H9 (cell line): ENCODE data around the gene GTF2A1L. TPM values are rescaled to one million over a fixed set of nuclear protein-coding genes. Genes with fewer than 3 reads are reported as not detected.

ENCODE experiments used
- DNase-seq: peaks from one replicate; pipeline ENCODE4 v3.0.0-alpha.2; 2017
- H2AFZ ChIP-seq: one replicate; pipeline ENCODE4 v1.6.1; 2013; ENCODE audit warnings: mild to moderate bottlenecking, low read length, control low read depth, moderate library complexity
- H2AK5ac ChIP-seq: 2 replicates; pipeline ENCODE4 v1.6.1; 2013; ENCODE audit warnings: low read length, control low read depth, mixed read lengths; ENCODE audit not compliant: insufficient read length
- H2BK120ac ChIP-seq: one replicate; pipeline ENCODE4 v1.6.1; 2013; ENCODE audit warnings: low read depth, mild to moderate bottlenecking, low read length, control low read depth, inconsistent platforms; ENCODE audit not compliant: poor library complexity, severe bottlenecking
- H2BK12ac ChIP-seq: 2 replicates; pipeline ENCODE4 v1.6.1; 2013; ENCODE audit warnings: low read length, control low read depth, mixed read lengths, low read depth; ENCODE audit not compliant: insufficient read length
- H2BK15ac ChIP-seq: 2 replicates; pipeline ENCODE4 v1.6.1; 2013; ENCODE audit warnings: low read depth, low read length, control low read depth
- H2BK20ac ChIP-seq: one replicate; pipeline ENCODE4 v1.6.1; 2013; ENCODE audit warnings: low read depth, mild to moderate bottlenecking, low read length, control low read depth, inconsistent platforms; ENCODE audit not compliant: poor library complexity, severe bottlenecking
- H2BK5ac ChIP-seq: 2 replicates; pipeline ENCODE4 v1.6.1; 2013; ENCODE audit warnings: low read length, control low read depth, mixed read lengths; ENCODE audit not compliant: insufficient read length
- H3K14ac ChIP-seq: 2 replicates; pipeline ENCODE4 v1.6.1; 2013; ENCODE audit warnings: low read length, control low read depth; ENCODE audit not compliant: insufficient read depth
- H3K18ac ChIP-seq: 2 replicates; pipeline ENCODE4 v1.6.1; 2013; ENCODE audit warnings: low read depth, mild to moderate bottlenecking, mixed read lengths, low read length, control low read depth; ENCODE audit not compliant: insufficient read length
- H3K23ac ChIP-seq: 2 replicates; pipeline ENCODE4 v1.6.1; 2013; ENCODE audit warnings: low read length, control low read depth, mixed read lengths, low read depth; ENCODE audit not compliant: insufficient read length
- H3K23me2 ChIP-seq: 2 replicates; pipeline ENCODE4 v1.6.1; 2013; ENCODE audit warnings: low read depth, mild to moderate bottlenecking, mixed read lengths, low read length, control low read depth; ENCODE audit not compliant: insufficient read length, poor library complexity, severe bottlenecking
- H3K27ac ChIP-seq: 2 replicates; pipeline ENCODE4 v1.5.1; 2013; ENCODE audit warnings: low read length, control low read depth, mixed read lengths, low read depth; ENCODE audit not compliant: insufficient read length
- H3K27me3 ChIP-seq: 2 replicates; pipeline ENCODE4 v1.6.1; 2013; ENCODE audit warnings: low read length, control low read depth, inconsistent platforms; ENCODE audit not compliant: insufficient read depth
- H3K4ac ChIP-seq: 2 replicates; pipeline ENCODE4 v1.6.1; 2013; ENCODE audit warnings: low read depth, mild to moderate bottlenecking, control low read depth, inconsistent platforms, low read length, moderate library complexity
- H3K4me1 ChIP-seq: 2 replicates; pipeline ENCODE4 v1.6.1; 2013; ENCODE audit warnings: low read length, control low read depth, inconsistent platforms; ENCODE audit not compliant: insufficient read depth
- H3K4me2 ChIP-seq: 2 replicates; pipeline ENCODE4 v1.6.1; 2013; ENCODE audit warnings: low read length, control low read depth, mixed read lengths; ENCODE audit not compliant: insufficient read length, insufficient read depth
- H3K56ac ChIP-seq: 2 replicates; pipeline ENCODE4 v1.6.1; 2013; ENCODE audit warnings: low read depth, mild to moderate bottlenecking, mixed read lengths, low read length, control low read depth; ENCODE audit not compliant: insufficient read length
- H3K79me1 ChIP-seq: 2 replicates; pipeline ENCODE4 v1.6.1; 2013; ENCODE audit warnings: low read depth, mild to moderate bottlenecking, moderate library complexity, low read length, control low read depth, inconsistent platforms; ENCODE audit not compliant: insufficient read depth, poor library complexity, severe bottlenecking
- H3K79me2 ChIP-seq: 2 replicates; pipeline ENCODE4 v1.6.1; 2013; ENCODE audit warnings: low read length, control low read depth, inconsistent platforms; ENCODE audit not compliant: insufficient read depth
- H3K9ac ChIP-seq: 2 replicates; pipeline ENCODE4 v1.6.1; 2013; ENCODE audit warnings: low read length, control low read depth, mixed read lengths; ENCODE audit not compliant: insufficient read length; ENCODE audit errors: extremely low read depth
- H3K9me3 ChIP-seq: one replicate; pipeline ENCODE4 v1.6.1; 2013; ENCODE audit warnings: low read depth, low read length, inconsistent platforms; ENCODE audit not compliant: control insufficient read depth
- H3T11ph ChIP-seq: one replicate; pipeline ENCODE4 v1.6.1; 2013; ENCODE audit warnings: mild to moderate bottlenecking, low read length, control low read depth, inconsistent platforms
- H4K20me1 ChIP-seq: one replicate; pipeline ENCODE4 v1.6.1; 2013; ENCODE audit not compliant: control insufficient read depth, insufficient read length, insufficient read depth
- H4K5ac ChIP-seq: 2 replicates; pipeline ENCODE4 v1.6.1; 2013; ENCODE audit warnings: low read depth, mild to moderate bottlenecking, mixed read lengths, low read length, control low read depth; ENCODE audit not compliant: insufficient read length
- H4K8ac ChIP-seq: replicated peaks from 2 replicates; pipeline ENCODE4 v1.6.1; 2013; ENCODE audit warnings: low read length, control low read depth, mixed read lengths, low read depth; ENCODE audit not compliant: insufficient read length
- H4K91ac ChIP-seq: 2 replicates; pipeline ENCODE4 v1.6.1; 2013; ENCODE audit warnings: low read depth, mild to moderate bottlenecking, moderate library complexity, mixed read lengths, low read length, control low read depth; ENCODE audit not compliant: insufficient read length
- H3K27ac Mint-ChIP-seq, 3 experiments: 2 replicates in 2 of 3; 3 replicates in 1 of 3; pipeline ENCODE4 v1.8.0; 2020 to 2021; ENCODE audit warnings: mixed read lengths in 3 of 3, mild to moderate bottlenecking in 1 of 3, moderate library complexity in 1 of 3
- H3K27me3 Mint-ChIP-seq: 2 replicates; pipeline ENCODE4 v1.8.0; 2021; ENCODE audit warnings: low read depth, mild to moderate bottlenecking, moderate library complexity, mixed read lengths
- H3K36me3 Mint-ChIP-seq, 3 experiments: 2 replicates in 2 of 3; 3 replicates in 1 of 3; pipeline ENCODE4 v1.8.0; 2020 to 2021; ENCODE audit warnings: low read depth in 3 of 3, mixed read lengths in 3 of 3; ENCODE audit not compliant: insufficient read depth in 1 of 3
- H3K4me1 Mint-ChIP-seq, 2 experiments: 2 replicates each; pipeline ENCODE4 v1.8.0; 2020; ENCODE audit warnings: mixed read lengths in 2 of 2
- H3K4me3 Mint-ChIP-seq, 2 experiments: 2 replicates in 1 of 2; 3 replicates in 1 of 2; pipeline ENCODE4 v1.8.0; 2020 to 2021; ENCODE audit warnings: mild to moderate bottlenecking in 2 of 2, mixed read lengths in 2 of 2, moderate library complexity in 1 of 2
- H3K9me3 Mint-ChIP-seq, 2 experiments: 2 replicates in 1 of 2; 3 replicates in 1 of 2; pipeline ENCODE4 v1.8.0; 2020; ENCODE audit warnings: mild to moderate bottlenecking in 2 of 2, mixed read lengths in 2 of 2, moderate library complexity in 1 of 2
- whole genome bisulfite sequencing: extraction: QIAGEN DNeasy Blood & Tissue Kit; methylation state at CpG from one replicate; pipeline ENCODE4 v1.1.7; 2013; ENCODE audit warnings: missing lambda C conversion rate, low lambda C conversion rate, mixed read lengths; ENCODE audit not compliant: insufficient read length; ENCODE audit errors: extremely low coverage; 5-methylcytosine and 5-hydroxymethylcytosine counted together
- total RNA-seq: library from RNA; stranded (reverse); gene quantifications from 2 replicates; pipeline ENCODE4 v1.2.1, GENCODE V29; 2021
- TF ChIP-seq, protein P1 (sequence below): fragments of 200-600 bp; sonication (generic); conservative IDR thresholded peaks from 3 replicates; pipeline ENCODE4 v1.8.0; 2021; ENCODE audit warnings: antibody characterized with exemption, mild to moderate bottlenecking

Gene GTF2A1L
- total RNA-seq, 1 experiment from 2014 or later = not detected

- TF ChIP-seq, protein P1, sequence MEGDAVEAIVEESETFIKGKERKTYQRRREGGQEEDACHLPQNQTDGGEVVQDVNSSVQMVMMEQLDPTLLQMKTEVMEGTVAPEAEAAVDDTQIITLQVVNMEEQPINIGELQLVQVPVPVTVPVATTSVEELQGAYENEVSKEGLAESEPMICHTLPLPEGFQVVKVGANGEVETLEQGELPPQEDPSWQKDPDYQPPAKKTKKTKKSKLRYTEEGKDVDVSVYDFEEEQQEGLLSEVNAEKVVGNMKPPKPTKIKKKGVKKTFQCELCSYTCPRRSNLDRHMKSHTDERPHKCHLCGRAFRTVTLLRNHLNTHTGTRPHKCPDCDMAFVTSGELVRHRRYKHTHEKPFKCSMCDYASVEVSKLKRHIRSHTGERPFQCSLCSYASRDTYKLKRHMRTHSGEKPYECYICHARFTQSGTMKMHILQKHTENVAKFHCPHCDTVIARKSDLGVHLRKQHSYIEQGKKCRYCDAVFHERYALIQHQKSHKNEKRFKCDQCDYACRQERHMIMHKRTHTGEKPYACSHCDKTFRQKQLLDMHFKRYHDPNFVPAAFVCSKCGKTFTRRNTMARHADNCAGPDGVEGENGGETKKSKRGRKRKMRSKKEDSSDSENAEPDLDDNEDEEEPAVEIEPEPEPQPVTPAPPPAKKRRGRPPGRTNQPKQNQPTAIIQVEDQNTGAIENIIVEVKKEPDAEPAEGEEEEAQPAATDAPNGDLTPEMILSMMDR = no peak
- no peak for DNase-seq
- Histone ChIP-seq H2BK20ac (no peak overlapping the region), H3K27me3 (no peaks in the 10 kb centered on the region), H3K9me3 (no peaks in the 10 kb centered on the region), H2AFZ (no peak overlapping the region), H4K5ac (no peak overlapping the region), H3K14ac (no peak overlapping the region), H3K18ac (no peak overlapping the region), H4K8ac (no peak overlapping the region), H2BK15ac (no peak overlapping the region), H3K56ac (no peak overlapping the region), H3K4me2 (no peak overlapping the region), H3K23me2 (no peaks in the 10 kb centered on the region), H3K79me2 (no peaks in the 10 kb centered on the region), H2BK12ac (no peak overlapping the region), H2AK5ac (no peak overlapping the region), H2BK5ac (no peak overlapping the region), H4K20me1 (no peaks in the 10 kb centered on the region), H4K91ac (no peak overlapping the region), H3K27ac (no peak overlapping the region), H3K4me1 (no peaks in the 10 kb centered on the region), H3K79me1 (no peaks in the 10 kb centered on the region), H2BK120ac (no peak overlapping the region), H3K9ac (no peak overlapping the region), H3K4ac (no peak overlapping the region), H3K23ac (no peak overlapping the region), H3T11ph (no peak overlapping the region)
- Mint-ChIP-seq H3K4me1 (no peaks in the 10 kb centered on the region; a peak in 1 of 4 replicates), H3K4me3 (no peak overlapping the region), H3K9me3 (no peaks in the 10 kb centered on the region), H3K27ac (no peak overlapping the region), H3K27me3 (no peaks in the 10 kb centered on the region), H3K36me3 (no peaks in the 10 kb centered on the region; a peak in 1 of 7 replicates)
- WGBS = no CpG with 5 or more reads among the region's 1 CpG
Observed at GRCh38 chr2:48685126-48685525, 67.5 kb downstream of the GTF2A1L start.
